ENCODE results near the gene TMX2.
"Not testable (repeated sequence)": the region's sequence is repeated elsewhere in the genome, so short reads cannot be mapped to it uniquely, and the experiment has no call there.

TMX2 gene

DNA sequence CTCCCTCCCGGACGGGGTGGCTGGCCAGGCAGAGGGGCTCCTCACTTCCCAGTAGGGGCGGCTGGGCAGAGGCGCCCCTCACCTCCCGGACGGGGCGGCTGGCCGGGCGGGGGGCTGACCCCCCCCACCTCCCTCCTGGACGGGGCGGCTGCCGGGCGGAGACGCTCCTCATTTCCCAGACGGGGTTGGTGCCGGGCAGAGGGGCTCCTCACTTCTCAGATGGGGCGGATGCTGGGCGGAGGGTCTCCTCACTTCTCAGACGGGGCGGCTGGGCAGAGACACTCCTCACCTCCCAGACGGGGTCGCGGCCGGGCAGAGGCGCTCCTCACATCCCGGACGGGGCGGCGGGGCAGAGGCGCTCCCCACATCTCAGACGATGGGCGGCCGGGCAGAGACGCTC is 4.3 kb downstream of the TMX2 start:
- not testable (repeated sequence) for DNase-seq

DNA sequence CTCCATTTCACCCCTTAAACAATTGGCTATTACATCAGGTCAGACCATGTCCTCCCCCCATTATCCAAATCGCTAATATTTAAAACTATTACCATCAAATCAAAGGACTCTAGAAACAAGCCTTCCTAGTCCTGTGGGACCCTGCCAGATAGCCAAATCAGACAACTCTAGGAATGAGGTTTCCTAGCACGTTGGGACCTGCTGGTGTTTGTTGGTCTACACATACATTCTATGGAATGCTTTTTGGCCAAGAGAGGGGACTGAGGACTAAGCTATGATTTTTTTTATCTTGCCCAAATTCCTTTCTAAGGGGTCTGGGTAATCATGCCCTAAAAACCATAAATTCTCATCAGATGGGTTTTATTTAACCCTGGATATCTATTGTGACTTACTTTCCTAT is 14.8 kb downstream of the TMX2 start:
- no peak for DNase-seq

DNA sequence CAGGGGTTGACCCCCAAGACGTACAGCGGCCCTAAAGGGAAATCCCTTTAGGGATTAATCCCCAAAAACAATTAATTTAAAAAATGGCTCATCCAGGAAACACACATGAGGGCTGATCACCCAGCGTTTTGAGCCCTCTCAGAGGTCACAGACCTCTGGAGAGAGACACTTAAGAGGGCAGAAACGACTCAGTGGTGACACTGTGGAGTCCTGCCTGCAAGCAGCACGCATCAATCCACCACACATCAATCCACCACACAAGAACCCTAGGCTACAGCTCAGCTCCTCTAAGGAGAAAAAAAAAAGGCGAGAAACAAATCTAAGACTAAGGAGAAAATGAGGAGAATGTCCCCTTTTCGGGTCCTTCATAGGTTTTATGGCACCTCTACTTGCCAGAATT is 16.4 kb downstream of the TMX2 start:
- DNase-seq: no peak

DNA sequence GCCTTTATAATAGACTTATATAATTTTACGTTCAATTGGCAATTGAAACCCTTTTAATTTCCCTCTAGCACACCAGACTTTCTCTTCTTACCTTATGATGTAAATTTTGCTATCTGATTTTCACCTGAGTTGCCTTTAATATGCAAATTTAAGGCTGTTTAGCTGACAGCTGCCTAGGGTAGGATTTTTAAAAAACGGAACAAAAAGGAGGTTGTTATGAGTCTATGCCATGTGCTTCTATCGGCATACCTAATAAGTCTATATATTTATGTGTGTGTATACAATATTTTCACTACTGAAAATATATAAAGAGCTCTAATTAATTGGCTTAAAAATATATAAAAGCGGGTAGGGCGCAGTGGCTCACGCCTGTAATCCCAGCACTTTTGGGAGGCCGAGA is 17.1 kb downstream of the TMX2 start:
- no peak for DNase-seq

DNA sequence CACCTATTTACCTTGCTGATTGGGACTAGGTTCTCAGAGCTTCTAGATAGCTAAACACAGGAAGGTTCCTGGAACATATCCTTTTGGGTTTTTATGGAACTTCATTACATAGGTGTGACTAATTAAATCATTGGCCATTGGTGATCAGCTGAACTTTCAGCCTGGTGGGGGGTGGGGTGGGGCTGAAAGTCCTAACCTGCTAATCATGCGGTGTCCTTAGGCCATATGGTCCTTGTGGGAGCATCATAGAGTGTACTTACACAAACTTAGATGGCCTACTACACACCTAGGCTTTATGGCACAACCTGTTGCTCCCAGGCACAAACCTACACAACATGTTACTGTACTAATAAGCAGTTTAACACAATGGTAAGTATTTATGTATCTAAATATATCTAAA is 20.3 kb downstream of the TMX2 start:
- no peak for DNase-seq

DNA sequence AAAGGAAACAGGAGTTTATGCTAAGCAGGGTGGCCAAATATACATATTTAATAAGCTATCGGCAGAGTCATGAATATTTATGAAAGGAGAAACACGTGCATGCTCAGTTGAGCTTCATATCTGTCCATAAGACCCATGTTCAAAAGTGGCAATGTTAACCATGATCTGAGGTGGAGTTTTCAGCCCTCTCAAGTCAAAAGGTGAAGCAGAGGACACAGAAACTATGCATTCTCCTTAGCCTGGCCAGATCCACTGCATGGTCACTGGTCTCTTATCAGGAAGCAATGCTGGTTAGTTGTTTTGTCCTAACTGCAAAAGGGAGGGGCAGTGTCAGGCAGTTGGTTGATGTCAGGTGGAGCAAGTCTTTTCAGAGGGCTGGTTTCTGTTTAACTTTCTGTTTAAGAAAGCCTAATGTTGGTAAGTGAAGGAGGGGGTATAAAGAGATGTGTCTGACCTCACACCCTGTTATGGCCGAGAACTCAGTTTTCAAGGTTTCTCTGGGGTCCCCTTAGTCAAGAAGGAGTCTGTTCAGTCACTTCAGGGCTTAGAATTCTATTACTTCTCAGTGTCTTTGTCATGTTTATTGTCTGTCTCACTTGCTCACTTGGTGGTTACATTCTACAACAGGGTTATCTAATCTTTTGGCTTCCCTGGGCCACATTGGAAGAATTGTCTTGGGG is 23.4 kb downstream of the TMX2 start:
- no peak for DNase-seq

DNA sequence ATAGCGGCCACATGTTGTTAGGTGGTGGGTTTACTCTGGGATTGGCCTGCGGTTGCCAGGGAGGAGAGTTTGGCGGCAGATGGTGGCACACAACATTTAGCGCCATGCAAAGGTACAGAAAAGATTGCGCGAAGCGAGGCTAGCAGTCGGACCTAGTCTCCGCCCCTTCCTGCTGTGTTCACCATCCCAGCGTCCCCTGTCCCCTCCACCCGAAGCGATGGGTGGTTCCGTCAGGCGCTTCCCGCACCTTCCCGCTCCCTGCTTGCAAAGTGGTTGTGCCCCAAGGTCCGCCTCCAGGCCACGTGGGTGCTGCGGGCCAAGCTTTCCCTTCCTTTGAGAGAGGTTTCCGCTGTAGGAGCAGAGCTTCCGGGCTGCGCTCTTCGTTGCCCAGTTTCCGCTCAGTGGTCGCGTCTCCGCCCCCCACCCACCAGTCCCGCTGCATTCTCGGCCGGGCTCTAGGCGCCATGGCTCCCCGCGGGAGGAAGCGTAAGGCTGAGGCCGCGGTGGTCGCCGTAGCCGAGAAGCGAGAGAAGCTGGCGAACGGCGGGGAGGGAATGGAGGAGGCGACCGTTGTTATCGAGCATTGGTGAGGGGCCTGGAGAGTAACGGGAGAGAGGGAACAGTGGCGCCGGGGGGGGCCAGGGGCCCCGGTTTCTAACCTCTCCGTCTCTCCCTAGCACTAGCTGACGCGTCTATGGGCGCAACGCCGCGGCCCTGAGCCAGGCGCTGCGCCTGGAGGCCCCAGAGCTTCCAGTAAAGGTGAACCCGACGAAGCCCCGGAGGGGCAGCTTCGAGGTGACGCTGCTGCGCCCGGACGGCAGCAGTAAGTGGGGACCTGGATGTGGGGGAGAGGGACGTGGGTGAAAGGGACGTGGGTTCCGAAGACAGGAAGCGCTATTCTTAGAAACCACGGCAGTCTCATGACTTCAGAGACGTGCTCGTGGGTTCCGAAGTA is 29.0 kb downstream of the TMX2 start, which contains the start of gene SELENOH:
Gene SELENOH, plus strand, starts transcription at position 360 of the 955 bp plus-strand sequence. Its CDS starts 105 bp downstream, at position 465.
- peak; percentile 90 to 92 for DNase-seq

DNA sequence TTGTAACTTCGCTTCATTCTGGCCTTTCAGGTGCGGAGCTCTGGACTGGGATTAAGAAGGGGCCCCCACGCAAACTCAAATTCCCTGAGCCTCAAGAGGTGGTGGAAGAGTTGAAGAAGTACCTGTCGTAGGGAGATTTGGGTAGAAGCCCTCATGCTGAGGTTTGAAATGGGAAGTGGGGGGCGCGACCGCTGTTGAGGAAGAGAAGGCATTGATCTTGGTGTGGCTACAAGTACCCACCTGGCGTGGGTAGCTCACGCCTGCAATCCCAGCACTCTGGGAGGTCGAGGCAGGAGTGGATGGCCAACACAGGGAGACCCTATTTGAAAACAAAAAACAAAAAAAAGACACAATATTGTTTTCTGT is 29.7 kb downstream of the TMX2 start:
- no peak for DNase-seq

DNA sequence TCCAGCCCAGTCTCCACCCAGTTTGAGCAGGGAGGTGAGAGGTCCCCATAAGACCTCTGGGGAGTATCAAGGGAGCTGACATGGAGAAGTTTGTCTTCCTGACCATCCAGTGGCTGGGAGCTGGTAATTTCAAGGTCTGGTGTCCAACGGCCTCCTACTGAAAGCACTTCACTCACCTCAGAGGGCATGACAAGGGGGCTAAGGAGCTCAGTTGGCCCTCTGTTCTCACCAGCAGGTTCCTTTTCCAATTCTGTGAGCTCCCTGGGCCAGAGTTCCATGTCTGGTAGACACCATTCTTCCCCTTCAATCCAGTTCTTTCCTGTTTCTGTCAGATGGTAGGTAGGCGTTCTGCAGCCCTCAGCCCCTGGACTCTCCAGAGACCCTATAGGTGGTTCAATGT is 32.0 kb downstream of the TMX2 start:
- no peak for DNase-seq

DNA sequence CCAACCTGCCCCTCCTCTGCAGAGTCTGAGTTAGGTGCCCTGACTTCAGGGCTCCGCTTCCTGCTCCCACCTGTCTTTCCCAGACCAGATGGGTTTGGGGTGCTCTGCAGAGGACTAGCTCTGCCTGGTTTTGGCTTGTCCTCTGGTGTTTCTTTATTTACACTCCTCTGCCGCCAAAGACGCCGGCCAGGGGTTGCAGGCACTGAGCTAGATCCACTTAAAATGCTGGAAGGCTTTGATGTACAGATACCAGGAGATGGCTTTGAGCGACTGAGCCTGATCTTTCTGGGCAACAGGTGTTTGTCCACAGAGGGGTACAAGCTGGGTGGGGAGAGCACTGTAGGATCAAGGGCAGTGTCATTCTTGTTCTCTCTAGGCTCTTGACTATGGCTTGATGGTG is 32.8 kb downstream of the TMX2 start:
- DNase-seq: no peak

DNA sequence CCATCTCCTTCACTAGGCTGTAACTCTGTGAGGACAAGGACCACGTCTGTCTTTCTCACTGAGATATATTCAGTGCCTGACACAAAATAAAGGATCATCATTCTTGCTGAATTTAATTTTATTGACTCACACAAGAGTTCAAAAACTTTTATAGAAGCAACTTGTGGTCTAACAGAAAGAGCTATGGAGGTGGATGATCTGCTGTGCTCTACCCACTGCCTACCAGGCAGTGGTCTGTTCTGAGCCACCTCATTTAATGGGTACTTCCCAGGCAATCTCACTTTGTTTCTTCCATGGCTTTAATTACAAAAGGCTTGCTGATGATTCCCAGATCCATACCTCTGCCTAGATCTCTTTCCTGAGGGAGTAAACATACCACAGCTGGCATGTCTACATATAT is 34.5 kb downstream of the TMX2 start:
- no peak for DNase-seq

DNA sequence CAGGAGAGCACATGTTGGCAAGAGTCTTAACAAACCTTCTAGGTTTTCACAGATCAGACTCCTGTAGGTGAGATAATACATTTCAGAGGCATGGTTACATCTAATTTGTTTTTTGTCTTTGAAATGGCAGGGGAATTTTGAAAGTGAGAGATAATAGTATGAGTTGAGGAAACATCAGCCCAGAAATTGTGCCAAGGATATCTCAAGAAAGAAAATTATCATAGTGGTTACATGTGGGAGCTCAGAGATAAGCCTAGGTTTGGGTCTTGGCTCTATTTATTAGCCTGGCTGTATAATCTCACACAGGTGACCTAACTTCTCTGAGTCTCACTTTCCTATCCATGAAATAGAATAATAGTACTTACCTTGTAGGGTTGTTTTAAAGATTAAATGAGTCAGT is 38.8 kb downstream of the TMX2 start:
- DNase-seq: no peak

DNA sequence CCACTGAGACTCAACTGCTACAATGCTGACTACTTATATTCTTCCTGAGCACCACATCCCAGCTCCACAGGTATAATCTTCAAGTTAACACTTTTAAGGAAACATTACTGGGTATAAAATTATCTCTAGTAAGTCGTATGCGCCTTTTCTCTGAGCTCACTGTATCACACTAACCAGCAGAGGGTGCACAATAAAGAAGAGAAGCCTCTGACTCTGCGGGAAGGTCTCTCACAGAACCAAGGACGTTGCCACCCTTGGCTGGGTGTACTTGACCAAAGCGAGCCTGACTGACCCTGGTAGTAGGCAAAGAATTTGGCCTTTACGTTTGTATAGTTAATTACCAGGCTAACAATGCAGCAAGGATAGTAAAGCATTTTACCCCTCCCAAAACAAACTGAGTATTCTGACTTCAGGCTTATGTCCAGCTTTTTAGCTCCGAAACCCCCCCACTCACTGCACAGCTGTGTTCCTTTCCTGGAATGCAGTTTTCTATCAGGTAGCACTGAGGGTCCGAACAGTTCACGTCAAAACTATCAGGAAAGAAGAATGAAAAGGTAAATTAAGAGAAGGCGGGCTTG is 39.4 kb downstream of the TMX2 start, which contains the start of gene BTBD18:
Gene BTBD18, minus strand, starts transcription at position 144 of the 578 bp plus-strand sequence. CDS start 631 bp downstream, outside the sequence.
- no peak for DNase-seq

DNA sequence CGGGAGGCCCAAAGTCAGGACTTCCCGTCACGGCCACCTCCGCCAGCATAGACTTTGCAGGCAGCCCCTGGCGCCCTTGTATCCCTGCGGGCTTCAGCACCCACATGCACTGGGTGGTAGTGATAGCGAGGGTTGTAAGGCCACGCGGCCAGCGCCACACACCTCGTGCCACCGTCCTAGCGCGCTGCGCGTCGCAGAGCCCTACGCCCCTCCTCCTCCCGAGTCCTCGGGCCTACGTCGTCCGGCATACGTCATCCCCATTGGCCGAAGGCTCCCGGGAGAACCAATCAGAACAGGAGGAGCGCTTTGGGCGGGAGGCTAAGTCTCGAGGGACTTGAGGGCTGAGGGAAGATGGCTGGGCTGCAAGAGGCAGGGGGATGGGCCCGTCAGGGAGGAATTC is 40.6 kb downstream of the TMX2 start:
- DNase-seq: no peak

DNA sequence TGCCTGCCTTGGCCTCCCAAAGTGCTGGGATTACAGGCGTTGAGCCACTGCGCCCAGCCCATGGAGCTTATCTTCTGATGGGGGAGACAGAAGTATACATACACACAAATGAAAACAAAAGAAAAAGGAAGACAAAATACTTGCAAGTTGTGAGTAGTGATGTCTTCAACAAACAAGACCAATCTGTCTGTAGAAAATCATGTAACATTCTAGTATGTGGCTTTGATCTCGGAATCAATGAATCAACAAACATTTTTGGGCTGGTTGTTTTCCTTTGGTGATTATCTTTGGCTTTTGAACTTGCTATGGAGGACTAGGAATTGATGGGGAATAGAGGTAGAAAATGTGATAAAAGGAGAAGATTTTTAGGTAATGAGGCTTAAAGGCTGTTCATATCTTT is 45.8 kb downstream of the TMX2 start:
- DNase-seq: no peak

DNA sequence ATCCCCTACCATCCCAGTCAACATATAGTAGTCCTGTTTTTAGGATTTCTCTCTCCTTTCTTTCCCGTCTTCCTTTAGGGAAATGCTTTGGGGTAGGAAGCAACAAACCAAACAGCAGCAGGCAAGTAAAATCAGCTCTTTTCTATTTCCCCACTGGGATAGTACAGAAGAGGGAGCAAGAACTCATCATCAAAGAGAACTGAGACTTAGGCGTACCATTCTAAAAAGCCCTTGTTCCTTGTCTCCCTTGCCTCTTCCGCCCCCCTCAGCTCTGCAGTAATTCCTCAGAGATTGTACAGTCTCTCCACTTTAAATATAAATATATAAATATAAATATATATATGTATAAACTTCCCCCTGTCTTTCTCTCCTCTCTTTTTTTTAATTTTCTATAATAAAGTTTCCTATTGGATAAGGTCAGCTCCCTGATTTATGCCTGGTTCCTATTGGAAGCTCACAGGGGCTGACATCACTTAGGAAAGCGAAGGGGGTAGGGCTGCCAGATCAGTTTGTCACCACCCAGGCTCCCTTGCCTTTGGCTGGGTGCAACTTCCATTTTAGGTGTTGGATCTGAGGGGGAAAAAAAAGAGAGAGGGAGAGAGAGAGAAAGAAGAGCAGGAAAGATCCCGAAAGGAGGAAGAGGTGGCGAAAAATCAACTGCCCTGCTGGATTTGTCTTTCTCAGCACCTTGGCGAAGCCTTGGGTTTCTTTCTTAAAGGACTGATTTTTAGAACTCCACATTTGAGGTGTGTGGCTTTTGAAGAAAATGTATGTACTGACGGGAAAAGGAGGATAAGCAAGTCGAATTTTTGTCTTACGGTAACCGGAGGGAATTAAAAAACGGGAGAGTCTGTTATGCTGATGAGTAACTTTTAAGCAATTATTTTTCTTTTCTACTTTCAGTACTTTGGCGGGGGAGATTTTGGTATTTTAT is 49.2 kb downstream of the TMX2 start, which contains the start of gene CTNND1:
Gene CTNND1, plus strand, starts transcription at position 502 of the 934 bp plus-strand sequence. CDS start 29,677 bp downstream, outside the sequence.
- DNase-seq: no peak

DNA sequence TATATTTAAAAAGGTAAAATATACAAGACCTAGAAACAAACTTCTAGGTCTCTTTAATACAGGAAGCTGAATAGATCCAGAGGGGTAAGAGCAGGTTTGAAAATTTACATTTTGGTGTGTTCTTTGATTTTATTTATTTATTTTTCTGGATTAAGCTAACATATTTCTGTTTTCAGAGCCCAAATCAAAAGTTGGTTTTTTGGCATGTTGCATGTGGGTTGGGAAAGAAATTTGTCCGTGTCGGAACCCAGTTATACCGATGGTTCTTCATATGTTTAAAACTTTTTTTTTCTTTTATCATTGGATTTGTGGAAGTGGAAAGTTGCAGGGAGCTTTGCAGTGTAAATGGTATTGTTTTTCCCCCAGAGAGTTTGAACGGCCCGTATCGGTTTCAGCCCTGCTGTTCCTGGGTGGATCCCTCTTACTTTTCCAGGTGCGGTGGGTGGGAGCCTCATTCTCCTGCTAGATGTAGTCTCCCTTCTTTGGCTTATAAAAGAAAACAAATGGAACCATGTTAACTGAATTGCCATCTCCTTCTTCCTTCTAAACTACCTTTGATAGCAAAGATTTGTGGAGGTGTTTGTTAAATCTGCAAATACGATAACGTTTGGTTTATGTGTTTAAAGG is 50.0 kb downstream of the TMX2 start:
- no peak for DNase-seq

DNA sequence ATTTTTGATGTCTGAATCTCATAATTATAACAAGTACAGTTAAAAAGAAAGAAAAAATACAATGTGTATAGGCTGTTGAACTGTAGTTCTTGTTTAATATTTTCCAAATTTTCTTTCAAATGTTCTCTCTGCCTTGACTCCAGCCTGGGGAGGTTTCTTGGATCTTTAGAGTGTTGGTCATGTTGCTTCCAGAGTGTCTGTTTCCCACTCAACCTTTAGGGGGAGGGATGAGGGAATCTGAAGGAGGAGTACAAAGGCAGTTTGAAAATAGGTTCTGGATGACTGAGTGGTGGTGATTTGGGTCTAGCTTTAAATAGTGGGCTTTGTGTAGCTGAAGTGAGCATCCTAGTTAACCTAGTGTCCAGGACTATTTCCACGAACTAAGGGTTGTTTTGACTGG is 51.2 kb downstream of the TMX2 start:
- no peak for DNase-seq

DNA sequence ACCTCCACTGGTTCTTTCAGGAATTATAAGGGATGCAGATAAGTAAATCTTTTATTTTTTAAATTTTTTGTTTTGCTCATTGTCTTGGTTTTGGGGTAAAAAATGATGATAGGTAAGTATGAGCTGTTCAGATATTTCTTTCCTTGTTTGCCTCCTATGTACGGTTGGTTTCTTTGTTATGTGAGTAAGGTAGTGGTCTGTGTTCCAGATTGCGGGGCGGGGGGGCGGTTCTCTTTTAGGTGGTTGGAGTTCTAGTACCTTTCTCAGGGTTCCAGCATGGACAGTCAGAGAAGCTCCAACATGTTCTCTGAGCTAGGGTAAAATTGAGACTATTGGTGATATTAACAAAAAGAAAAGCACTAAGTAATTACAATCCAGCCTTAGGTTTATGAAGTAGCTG is 51.6 kb downstream of the TMX2 start:
- DNase-seq: no peak

DNA sequence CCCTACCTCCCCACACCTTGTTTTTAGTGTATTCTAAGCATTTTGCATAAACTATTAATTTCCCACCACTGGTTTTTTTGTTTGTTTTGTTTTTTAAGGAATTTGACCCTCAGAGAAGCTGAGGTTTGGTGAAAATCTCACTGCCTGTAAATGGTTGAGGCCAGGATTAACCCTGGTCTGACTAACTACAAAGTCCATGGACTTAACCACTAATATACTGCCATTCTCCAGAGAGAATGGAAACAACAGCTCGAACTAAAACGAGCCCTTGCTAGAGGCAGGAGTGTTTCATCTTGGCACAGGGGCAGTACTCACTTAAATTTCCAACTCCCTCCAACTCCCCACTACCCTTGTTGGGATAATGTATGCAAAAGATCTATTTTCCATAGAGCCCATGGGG is 52.2 kb downstream of the TMX2 start:
- DNase-seq: no peak

DNA sequence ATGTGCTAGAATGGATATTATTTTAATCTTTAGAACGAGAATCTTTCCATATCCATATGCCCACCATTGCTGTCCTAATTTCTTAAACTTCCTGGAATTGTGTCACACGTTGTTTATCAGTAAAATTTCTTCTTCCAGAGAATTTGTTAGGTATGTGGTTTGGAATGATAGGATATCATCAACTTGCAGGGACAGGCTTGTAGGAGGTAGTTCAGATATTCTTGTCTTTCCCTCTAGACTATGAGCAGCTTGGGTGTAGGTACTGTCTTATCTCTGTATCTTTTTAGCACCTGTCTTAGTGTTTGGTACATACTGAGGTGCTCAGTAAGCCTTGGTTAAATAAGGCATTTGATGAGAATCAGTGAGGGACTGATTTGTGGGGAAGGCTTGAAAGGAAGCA is 52.6 kb downstream of the TMX2 start:
- no peak for DNase-seq

DNA sequence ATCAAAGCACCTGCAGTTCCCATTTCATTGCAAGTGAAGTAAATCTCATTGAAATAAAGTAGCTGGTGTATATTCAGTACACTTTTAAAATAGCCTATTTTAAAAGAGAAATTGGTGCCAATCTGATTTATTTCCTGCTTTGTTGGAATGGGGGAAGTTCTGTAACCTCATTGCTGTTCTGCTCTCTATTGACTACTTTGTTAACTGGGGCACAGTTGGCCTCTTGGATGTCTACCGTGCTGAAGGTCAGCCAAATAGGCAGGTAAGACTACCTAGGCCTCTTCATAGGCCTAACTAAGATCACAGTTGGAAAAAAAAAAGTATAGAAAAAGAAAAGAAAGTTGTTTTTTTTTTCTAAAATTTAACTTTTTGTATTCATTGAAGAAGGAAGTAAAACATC is 58.4 kb downstream of the TMX2 start:
- no peak for DNase-seq
